H1 (cell line): ENCODE data around the gene ZDHHC11. TPM values are rescaled to one million over a fixed set of nuclear protein-coding genes. Genes with fewer than 3 reads are reported as not detected.
"Not testable (repeated sequence)": the region's sequence is repeated elsewhere in the genome, so short reads cannot be mapped to it uniquely, and the experiment has no call there.

Experiments used
- CTCF ChIA-PET: fragments of 300-600 bp; sonication (Branson Sonifier 250); formaldehyde crosslinking; loops from one replicate; lab custom pipeline; 2021; ENCODE audit not compliant: partially characterized antibody; lab: Charles Lee
- POLR2A ChIA-PET: fragments of 300-600 bp; sonication (Branson Sonifier 250); formaldehyde crosslinking; loops from one replicate; lab custom pipeline; 2021; ENCODE audit warnings: inconsistent platforms; ENCODE audit not compliant: partially characterized antibody; lab: Charles Lee
- DNase-seq, 2 experiments: peaks; one replicate each; pipeline versions ENCODE4 v3.0.0 to v3.0.0-alpha.2; 2010 to 2022; ENCODE audit warnings: low spot score in 2 of 2, low read depth in 1 of 2, mixed read lengths in 1 of 2
- FAIRE-seq: peaks from 2 replicates; lab custom pipeline; 2011; peaks lifted over from hg19 to GRCh38; lab: Jason Lieb, UNC
- H2AFZ ChIP-seq: 2 replicates; pipeline ENCODE4 v1.8.1; 2012; ENCODE audit warnings: low read length, inconsistent platforms
- H2AK5ac ChIP-seq: 2 replicates; pipeline ENCODE4 v1.6.1; 2013; ENCODE audit warnings: low read depth, low read length
- H2BK120ac ChIP-seq: replicated peaks from 2 replicates; pipeline ENCODE3; 2013; ENCODE audit warnings: low read depth, low read length, inconsistent platforms
- H2BK12ac ChIP-seq: 2 replicates; pipeline ENCODE4 v1.6.1; 2013; ENCODE audit warnings: low read depth, low read length
- H2BK15ac ChIP-seq: 2 replicates; pipeline ENCODE4 v1.6.1; 2013; ENCODE audit warnings: low read length
- H2BK20ac ChIP-seq: 2 replicates; pipeline ENCODE4 v1.6.1; 2013; ENCODE audit warnings: low read length
- H2BK5ac ChIP-seq: 2 replicates; pipeline ENCODE4 v1.6.1; 2013; ENCODE audit warnings: low read depth, low read length
- H3K14ac ChIP-seq: 2 replicates; pipeline ENCODE4 v1.6.1; 2013; ENCODE audit warnings: inconsistent platforms; ENCODE audit not compliant: insufficient read length
- H3K18ac ChIP-seq: 2 replicates; pipeline ENCODE4 v1.6.1; 2013; ENCODE audit warnings: low read length; ENCODE audit errors: extremely low read depth
- H3K23ac ChIP-seq: 2 replicates; pipeline ENCODE4 v1.6.1; 2013; ENCODE audit warnings: inconsistent platforms; ENCODE audit not compliant: insufficient read length
- H3K23me2 ChIP-seq: 2 replicates; pipeline ENCODE4 v1.6.1; 2013; ENCODE audit warnings: low read depth, low read length
- H3K27ac ChIP-seq: 2 replicates; pipeline ENCODE4 v1.6.1; 2011; ENCODE audit warnings: low read depth, low read length, inconsistent platforms
- H3K27me3 ChIP-seq, 4 experiments: replicated peaks in 1 of 4; 1 replicate in 1 of 4; 2 replicates in 3 of 4; pipeline versions ENCODE4 v1.6.1 to v1.8.1; 2011 to 2013; ENCODE audit warnings: low read length in 3 of 4, mild to moderate bottlenecking in 3 of 4, inconsistent platforms in 2 of 4, mixed read lengths in 2 of 4, moderate library complexity in 1 of 4; ENCODE audit not compliant: control insufficient read depth in 3 of 4, insufficient read depth in 3 of 4; ENCODE audit errors: extremely low read depth in 1 of 4
- H3K36me3 ChIP-seq, 4 experiments: 2 replicates each; pipeline versions ENCODE4 v1.6.1 to v1.8.1; 2011 to 2013; ENCODE audit warnings: mild to moderate bottlenecking in 4 of 4, low read length in 3 of 4, moderate library complexity in 2 of 4, control low read depth in 1 of 4, inconsistent platforms in 1 of 4; ENCODE audit not compliant: insufficient read depth in 4 of 4, control insufficient read depth in 2 of 4
- H3K4ac ChIP-seq: replicated peaks from 2 replicates; pipeline ENCODE3; 2013; ENCODE audit warnings: low read length, low read depth, mixed read lengths, inconsistent platforms; ENCODE audit not compliant: insufficient read length
- H3K4me1 ChIP-seq, 4 experiments: replicated peaks in 1 of 4; 1 replicate in 1 of 4; 2 replicates in 3 of 4; pipeline versions ENCODE4 v1.6.1 to v1.8.1; 2011 to 2013; ENCODE audit warnings: low read length in 3 of 4, inconsistent platforms in 2 of 4, mixed read lengths in 1 of 4; ENCODE audit not compliant: insufficient read depth in 4 of 4, control insufficient read depth in 3 of 4
- H3K4me2 ChIP-seq, 2 experiments: 2 replicates each; pipeline versions ENCODE4 v1.6.1 to v1.8.1; 2011 to 2013; ENCODE audit warnings: low read depth in 2 of 2, low read length in 2 of 2, control low read depth in 1 of 2, inconsistent platforms in 1 of 2, mild to moderate bottlenecking in 1 of 2; ENCODE audit not compliant: insufficient read depth in 1 of 2
- H3K4me3 ChIP-seq, 4 experiments: fragments of 200-600, 300-600 bp in 1 of 4; sonication (generic), shearing (Covaris generic), sonication (Bioruptor Twin) in 1 of 4; 2 replicates each; pipeline versions ENCODE4 v1.5.1 to v1.8.1; 2011 to 2016; ENCODE audit warnings: low read length in 4 of 4, low read depth in 3 of 4, control low read depth in 2 of 4, inconsistent platforms in 2 of 4, mild to moderate bottlenecking in 2 of 4, mixed read lengths in 1 of 4, moderate library complexity in 1 of 4; ENCODE audit not compliant: insufficient read depth in 2 of 4; ENCODE audit errors: extremely low read depth in 1 of 4
- H3K56ac ChIP-seq: replicated peaks from 2 replicates; pipeline ENCODE3; 2013; ENCODE audit warnings: low read depth, mild to moderate bottlenecking, mixed read lengths, low read length, inconsistent platforms; ENCODE audit not compliant: insufficient read length
- H3K79me1 ChIP-seq: 2 replicates; pipeline ENCODE4 v1.6.1; 2013; ENCODE audit warnings: low read depth, low read length, control low read depth
- H3K79me2 ChIP-seq, 2 experiments: 2 replicates each; pipeline versions ENCODE4 v1.6.1 to v1.8.1; 2012 to 2013; ENCODE audit warnings: low read length in 2 of 2, mild to moderate bottlenecking in 2 of 2, inconsistent platforms in 1 of 2; ENCODE audit not compliant: insufficient read depth in 2 of 2, control insufficient read depth in 1 of 2
- H3K9ac ChIP-seq, 4 experiments: replicated peaks in 1 of 4; 1 replicate in 1 of 4; 2 replicates in 3 of 4; pipeline versions ENCODE4 v1.6.1 to v1.8.1; 2011 to 2013; ENCODE audit warnings: low read depth in 3 of 4, low read length in 3 of 4, control low read depth in 2 of 4, mild to moderate bottlenecking in 2 of 4, moderate library complexity in 2 of 4, inconsistent platforms in 1 of 4; ENCODE audit errors: extremely low read depth in 1 of 4
- H3K9me3 ChIP-seq, 2 experiments: 2 replicates each; pipeline versions ENCODE4 v1.6.1 to v1.8.1; 2012 to 2013; ENCODE audit warnings: mild to moderate bottlenecking in 2 of 2, moderate library complexity in 2 of 2, control low read depth in 1 of 2, inconsistent platforms in 1 of 2, low read depth in 1 of 2, low read length in 1 of 2, mixed read lengths in 1 of 2; ENCODE audit not compliant: insufficient read depth in 2 of 2
- H4K20me1 ChIP-seq, 2 experiments: replicated peaks in 1 of 2; 2 replicates each; pipeline versions ENCODE3 to v1.8.1; 2011 to 2013; ENCODE audit warnings: inconsistent platforms in 2 of 2, low read length in 2 of 2, mild to moderate bottlenecking in 1 of 2; ENCODE audit not compliant: insufficient read depth in 2 of 2, control insufficient read depth in 1 of 2
- H4K5ac ChIP-seq: 2 replicates; pipeline ENCODE4 v1.6.1; 2013; ENCODE audit warnings: low read length, low read depth, mixed read lengths, inconsistent platforms; ENCODE audit not compliant: insufficient read length
- H4K8ac ChIP-seq: 2 replicates; pipeline ENCODE4 v1.8.0; 2013; ENCODE audit warnings: mild to moderate bottlenecking, moderate library complexity, low read length, inconsistent platforms; ENCODE audit not compliant: insufficient read depth; ENCODE audit errors: extremely low read depth
- H4K91ac ChIP-seq: replicated peaks from 2 replicates; pipeline ENCODE3; 2013; ENCODE audit warnings: low read length, mixed read lengths, inconsistent platforms; ENCODE audit not compliant: insufficient read length
- WGBS, 2 experiments: shearing (Covaris generic) in 1 of 2; methylation state at CpG; one replicate each; pipeline versions ENCODE4 v1.1.6 to v1.1.7; 2013 to 2015; ENCODE audit warnings: low lambda C conversion rate in 2 of 2, mixed read lengths in 2 of 2, inconsistent platforms in 1 of 2, low coverage in 1 of 2, missing lambda C conversion rate in 1 of 2; ENCODE audit not compliant: insufficient replicate concordance in 2 of 2, insufficient coverage in 1 of 2, insufficient read length in 1 of 2; ENCODE audit errors: extremely low coverage in 1 of 2, missing lambda C conversion rate in 1 of 2; 5-methylcytosine and 5-hydroxymethylcytosine counted together
- polyA plus RNA-seq, 7 experiments: library from polyadenylated mRNA; depleted of rRNA in 3 of 7; stranded (reverse) in 5 of 7; unstranded in 2 of 7; fragments of >200 nt in 5 of 7; fragments of 200-250 nt in 2 of 7; gene quantifications; 1 replicate in 5 of 7; 2 replicates in 1 of 7; 4 replicates in 1 of 7; pipeline versions ENCODE4 v1.2.1 to v1.2.3, GENCODE V29; 2011 to 2013; ENCODE audit warnings: missing spikeins in 2 of 7, mixed read lengths in 2 of 7
- total RNA-seq: library from RNA; stranded (reverse); fragmentation: NEBNext Ultra II Directional; extraction: Animal tissue kit (Norgen Biotek cat#: 25700); gene quantifications from 2 replicates; pipeline ENCODE4 v1.2.1, GENCODE V29; 2021

Gene ZDHHC11
- total and polyA plus RNA-seq, 2 of the 8 experiments (the other 6 are each of a cell fraction or from before 2014, with no cell fraction given): 4.7 to 16.6 TPM

GRCh38 chr5:853416-854090 lies 2.8 kb upstream of the ZDHHC11 start:
- H3K14ac ChIP-seq, H2BK5ac ChIP-seq, FAIRE-seq, H4K5ac ChIP-seq, CTCF ChIA-PET, H3K18ac ChIP-seq, H4K8ac ChIP-seq, H2AK5ac ChIP-seq, H2BK120ac ChIP-seq, H3K23ac ChIP-seq, H3K36me3 ChIP-seq, H2BK12ac ChIP-seq, H3K27ac ChIP-seq, H3K4me3 ChIP-seq, H3K4me1 ChIP-seq, H3K79me2 ChIP-seq, H3K79me1 ChIP-seq, H3K27me3 ChIP-seq, H3K4me2 ChIP-seq, H2BK15ac ChIP-seq, H3K4ac ChIP-seq, H3K56ac ChIP-seq, H2BK20ac ChIP-seq, DNase-seq, H3K9ac ChIP-seq, H2AFZ ChIP-seq, H4K91ac ChIP-seq, H3K9me3 ChIP-seq: not testable (repeated sequence)
- H3K23me2 ChIP-seq: peaks cover 11% of the 10 kb centered on the region; the same call in 1 of the 2 replicates
- POLR2A ChIA-PET: interaction anchor here (0.7 to 1.0 kb wide), 2 partner anchors 8 to 11 kb away, joined by 3 to 7 read pairs; no protein-coding TSS in a partner anchor
- WGBS, 2 experiments: 89% methylated on average over 18 of the region's 18 CpGs; no CpG with 5 or more reads in 1 of the 2 experiments
- peaks cover 0 to 12% of the 10 kb centered on the region in 2 experiments for H4K20me1 ChIP-seq
